ENCODE results near the gene LRRTM3.

DNA sequence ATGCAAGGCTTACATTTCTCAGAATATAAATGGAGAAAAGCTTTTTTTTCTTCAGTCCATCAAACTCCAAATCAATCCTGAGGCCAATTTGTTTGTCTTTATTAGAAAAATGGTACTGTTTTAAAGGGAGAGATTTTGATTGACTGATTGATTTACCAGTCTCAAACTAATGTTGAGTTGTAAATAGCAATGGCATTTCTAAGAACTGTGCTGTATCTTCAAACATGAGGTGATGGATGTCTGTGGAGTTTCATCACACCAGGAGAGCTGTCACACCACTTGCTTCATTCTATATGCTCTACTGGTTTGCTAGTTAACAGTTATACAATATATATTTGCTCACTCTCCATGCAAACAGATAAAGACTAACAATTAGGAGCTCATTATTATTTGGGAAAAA is 39.0 kb upstream of the LRRTM3 start:
- TF ChIP-seq POLR2A (IDR thresholded peaks at IDR 0.05; ENCODE audit: low read depth, low read length) (no peak), POLR2AphosphoS5 (IDR thresholded peaks at IDR 0.05; ENCODE audit: low read depth, low read length) (no peak)

Measured in GM12892 (cell line).